Measurements from ENCODE around the gene MPLKIP.
"Not testable (repeated sequence)": the region's sequence is repeated elsewhere in the genome, so short reads cannot be mapped to it uniquely, and the experiment has no call there.

GRCh38 chr7:40141916-40142315, 7.5 kb upstream of the MPLKIP start:
- TF ChIP-seq, protein P1, sequence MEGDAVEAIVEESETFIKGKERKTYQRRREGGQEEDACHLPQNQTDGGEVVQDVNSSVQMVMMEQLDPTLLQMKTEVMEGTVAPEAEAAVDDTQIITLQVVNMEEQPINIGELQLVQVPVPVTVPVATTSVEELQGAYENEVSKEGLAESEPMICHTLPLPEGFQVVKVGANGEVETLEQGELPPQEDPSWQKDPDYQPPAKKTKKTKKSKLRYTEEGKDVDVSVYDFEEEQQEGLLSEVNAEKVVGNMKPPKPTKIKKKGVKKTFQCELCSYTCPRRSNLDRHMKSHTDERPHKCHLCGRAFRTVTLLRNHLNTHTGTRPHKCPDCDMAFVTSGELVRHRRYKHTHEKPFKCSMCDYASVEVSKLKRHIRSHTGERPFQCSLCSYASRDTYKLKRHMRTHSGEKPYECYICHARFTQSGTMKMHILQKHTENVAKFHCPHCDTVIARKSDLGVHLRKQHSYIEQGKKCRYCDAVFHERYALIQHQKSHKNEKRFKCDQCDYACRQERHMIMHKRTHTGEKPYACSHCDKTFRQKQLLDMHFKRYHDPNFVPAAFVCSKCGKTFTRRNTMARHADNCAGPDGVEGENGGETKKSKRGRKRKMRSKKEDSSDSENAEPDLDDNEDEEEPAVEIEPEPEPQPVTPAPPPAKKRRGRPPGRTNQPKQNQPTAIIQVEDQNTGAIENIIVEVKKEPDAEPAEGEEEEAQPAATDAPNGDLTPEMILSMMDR (conservative IDR thresholded peaks at IDR 0.05; ENCODE audit: low read length): not testable (repeated sequence)
- not testable (repeated sequence) for TF ChIP-seq EZH2phosphoT487 (IDR thresholded peaks at IDR 0.05; ENCODE audit: borderline replicate concordance)
